Kidney epithelial cell (primary cell): Measurements from ENCODE around the gene NRIP3. TPM values are rescaled to one million over a fixed set of nuclear protein-coding genes. Genes with fewer than 3 reads are reported as not detected.
"Not testable (repeated sequence)": the region's sequence is repeated elsewhere in the genome, so short reads cannot be mapped to it uniquely, and the experiment has no call there.

ENCODE experiments used
- DNase-seq: peaks from one replicate; pipeline ENCODE4 v3.0.0-alpha.2; 2010; ENCODE audit warnings: low read depth
- H3K27me3 ChIP-seq: 2 replicates; pipeline ENCODE4 v1.6.0; 2011; ENCODE audit warnings: low read length; ENCODE audit not compliant: control insufficient read depth, insufficient read depth
- H3K36me3 ChIP-seq: 2 replicates; pipeline ENCODE4 v1.5.1; 2011; ENCODE audit warnings: low read length; ENCODE audit not compliant: control insufficient read depth, insufficient read depth
- H3K4me3 ChIP-seq: 2 replicates; pipeline ENCODE4 v1.5.1; 2011; ENCODE audit warnings: low read depth, mild to moderate bottlenecking, control low read depth, low read length
- CTCF ChIP-seq: IDR thresholded peaks from 2 replicates; pipeline ENCODE4 v1.5.1; 2011; ENCODE audit warnings: mild to moderate bottlenecking, moderate library complexity, low read length, control low read depth, inconsistent platforms; ENCODE audit not compliant: insufficient read depth, poor library complexity, severe bottlenecking
- total RNA-seq: library from RNA; depleted of rRNA; stranded (reverse); fragments of >200 nt; gene quantifications from 2 replicates; pipeline ENCODE4 v1.2.3, GENCODE V29; 2015

Gene NRIP3
- total RNA-seq, 1 donor from 2014 or later, result 20.5 TPM

- TF ChIP-seq CTCF, result no peak
- DNase-seq, result no peak
- H3K27me3 ChIP-seq, result no peaks in the 10 kb centered on the region
Measured at GRCh38 chr11:8998017-8998416, 5.8 kb downstream of the NRIP3 start.

GRCh38 chr11:8997451-8997850 lies 6.3 kb downstream of the NRIP3 start:
- no peaks in the 10 kb centered on the region for H3K36me3 ChIP-seq
- no peak for TF ChIP-seq CTCF
- H3K27me3 ChIP-seq, result no peaks in the 10 kb centered on the region
- no peak overlapping the region for H3K4me3 ChIP-seq
- DNase-seq, result no peak

More at GRCh38 chr11:8998017-8998416, 5.8 kb downstream of the NRIP3 start:
- Histone ChIP-seq H3K4me3 (no peak overlapping the region), H3K36me3 (no peaks in the 10 kb centered on the region)

GRCh38 chr11:8989453-8989852 lies 14.3 kb downstream of the NRIP3 start:
- no peak for DNase-seq
- TF ChIP-seq CTCF, result no peak
- H3K36me3 ChIP-seq, result no peaks in the 10 kb centered on the region
- no peaks in the 10 kb centered on the region for H3K27me3 ChIP-seq
- H3K4me3 ChIP-seq, result no peak overlapping the region

- Histone ChIP-seq H3K27me3 (no peaks in the 10 kb centered on the region), H3K4me3 (no peak overlapping the region), H3K36me3 (no peaks in the 10 kb centered on the region)
- DNase-seq, result no peak
- TF ChIP-seq CTCF, result no peak
Measured at GRCh38 chr11:8988329-8989234, 15.2 kb downstream of the NRIP3 start.

- Histone ChIP-seq H3K27me3 (no peaks in the 10 kb centered on the region), H3K4me3 (no peak overlapping the region), H3K36me3 (no peaks in the 10 kb centered on the region)
- DNase-seq, result no peak
- no peak for TF ChIP-seq CTCF
Measured at GRCh38 chr11:8987446-8987845, 16.4 kb downstream of the NRIP3 start.

- not testable (repeated sequence) for H3K4me3 ChIP-seq, DNase-seq, H3K36me3 ChIP-seq, H3K27me3 ChIP-seq
Measured at GRCh38 chr11:8986772-8987171, 17.0 kb downstream of the NRIP3 start.
